K562 (cell line): ENCODE results near the gene KRT28. TPM values are rescaled to one million over a fixed set of nuclear protein-coding genes. Genes with fewer than 3 reads are reported as not detected.

Experiments
- CBX5 ChIP-seq: IDR thresholded peaks from 2 replicates; pipeline ENCODE4 v1.6.1; 2014; ENCODE audit warnings: low read depth, borderline replicate concordance
- ELF1 ChIP-seq: fragments of 200-800 bp; sonication (Bioruptor generic); IDR thresholded peaks from 2 replicates; pipeline ENCODE4 v1.6.1; 2016; ENCODE audit warnings: missing genetic modification characterization, missing compliant biosample characterization
- ELF2 ChIP-seq: fragments of 250-450 bp; sonication (Bioruptor Pico); IDR thresholded peaks from 2 replicates; pipeline ENCODE4 v1.5.0; 2021; ENCODE audit warnings: mild to moderate bottlenecking
- EP300 ChIP-seq: IDR thresholded peaks from 2 replicates; pipeline ENCODE4 v1.6.1; 2012; ENCODE audit warnings: low read length, improper control_type of control experiment
- ETV5 ChIP-seq: sonication (generic); formaldehyde crosslinking; IDR thresholded peaks from 2 replicates; pipeline ENCODE4 v1.4.0; 2020; ENCODE audit warnings: low read depth, mild to moderate bottlenecking, missing genetic modification reagents
- KHSRP ChIP-seq: fragments of 450-650 bp; IDR thresholded peaks from 2 replicates; pipeline ENCODE4 v1.6.1; 2017
- KLF16 ChIP-seq: IDR thresholded peaks from 2 replicates; pipeline ENCODE4 v1.6.1; 2016; ENCODE audit warnings: antibody characterized with exemption
- LEF1 ChIP-seq: fragments of 450-650 bp; IDR thresholded peaks from 2 replicates; pipeline ENCODE4 v1.6.1; 2016; ENCODE audit warnings: mild to moderate bottlenecking
- PRPF4 ChIP-seq: fragments of 200-400 bp; formaldehyde crosslinking; IDR thresholded peaks from one replicate; pipeline ENCODE4 v1.6.1; 2017; ENCODE audit warnings: low read length, low read depth, mild to moderate bottlenecking; ENCODE audit not compliant: insufficient read depth, poor library complexity, severe bottlenecking
- SRSF7 ChIP-seq: fragments of 200-400 bp; formaldehyde crosslinking; optimal IDR thresholded peaks from 2 replicates; pipeline ENCODE3; 2017; ENCODE audit warnings: mild to moderate bottlenecking, low read depth, low read length
- STAG1 ChIP-seq: sonication (generic); formaldehyde crosslinking; IDR thresholded peaks from 2 replicates; pipeline ENCODE4 v1.5.0; 2020; ENCODE audit warnings: missing genetic modification reagents, borderline replicate concordance
- TEAD1 ChIP-seq, 2 experiments: fragments of 450-650 bp in 1 of 2; sonication (generic) in 1 of 2; formaldehyde crosslinking; IDR thresholded peaks; 2 replicates each; pipeline versions ENCODE4 v1.4.0 to v1.8.0; 2020 to 2022; ENCODE audit warnings: mild to moderate bottlenecking in 2 of 2, missing genetic modification reagents in 1 of 2
- ZNF354B ChIP-seq: fragments of 250-450 bp; sonication (Bioruptor Pico); IDR thresholded peaks from 2 replicates; pipeline ENCODE4 v1.4.0; 2020
- ZNF431 ChIP-seq: sonication (generic); formaldehyde crosslinking; IDR thresholded peaks from 2 replicates; pipeline ENCODE4 v1.8.0; 2022; ENCODE audit warnings: mild to moderate bottlenecking, missing genetic modification reagents
- polyA plus RNA-seq, 8 experiments: library from polyadenylated mRNA; depleted of rRNA in 4 of 8; stranded (reverse) in 5 of 8; unstranded in 3 of 8; fragments of >200 nt; fragmentation: Nextera tagmentation in 2 of 8; fragmentation: Illumina TruSeq in 1 of 8; extraction: Ambion mirVana in 2 of 8; extraction: Trizol in 1 of 8; gene quantifications; 2 replicates each; pipeline versions ENCODE4 v1.2.1 to v1.2.3, GENCODE V29; 2011 to 2014; ENCODE audit warnings: inconsistent platforms in 1 of 8, missing spikeins in 1 of 8
- total RNA-seq, 7 experiments: library from RNA; depleted of rRNA in 6 of 7; stranded (reverse); fragments of >200 nt in 6 of 7; fragmentation: Illumina TruSeq in 2 of 7; extraction: Trizol in 2 of 7; gene quantifications; 2 replicates each; pipeline versions ENCODE4 v1.2.1 to v1.2.3, GENCODE V29; 2011 to 2021; ENCODE audit warnings: low replicate concordance in 1 of 7
- TF ChIP-seq, protein P1 (sequence below): fragments of 450-650 bp; IDR thresholded peaks from one replicate; pipeline ENCODE4 v1.6.1; 2018; ENCODE audit warnings: mild to moderate bottlenecking, moderate library complexity; ENCODE audit not compliant: partially characterized antibody
- TF ChIP-seq, protein P2 (sequence below): fragments of 250-450 bp; sonication (Bioruptor Pico); IDR thresholded peaks from 2 replicates; pipeline ENCODE4 v1.4.0; 2020
- TF ChIP-seq, protein P3 (sequence below), 2 experiments: IDR thresholded peaks in 1 of 2; conservative IDR thresholded peaks in 1 of 2; 2 replicates each; pipeline ENCODE4 v1.6.1; 2016; ENCODE audit warnings: low read depth in 2 of 2, mild to moderate bottlenecking in 1 of 2, missing compliant biosample characterization in 1 of 2, missing genetic modification characterization in 1 of 2, moderate library complexity in 1 of 2
- TF ChIP-seq, protein P4 (sequence below): sonication (generic); formaldehyde crosslinking; IDR thresholded peaks from 2 replicates; pipeline ENCODE4 v1.8.0; 2022; ENCODE audit warnings: missing genetic modification reagents, mild to moderate bottlenecking, borderline replicate concordance

The KRT28 gene
- total and polyA plus RNA-seq, 9 of the 15 experiments (the other 6 are each of a cell fraction or from before 2014, with no cell fraction given) = not detected

DNA sequence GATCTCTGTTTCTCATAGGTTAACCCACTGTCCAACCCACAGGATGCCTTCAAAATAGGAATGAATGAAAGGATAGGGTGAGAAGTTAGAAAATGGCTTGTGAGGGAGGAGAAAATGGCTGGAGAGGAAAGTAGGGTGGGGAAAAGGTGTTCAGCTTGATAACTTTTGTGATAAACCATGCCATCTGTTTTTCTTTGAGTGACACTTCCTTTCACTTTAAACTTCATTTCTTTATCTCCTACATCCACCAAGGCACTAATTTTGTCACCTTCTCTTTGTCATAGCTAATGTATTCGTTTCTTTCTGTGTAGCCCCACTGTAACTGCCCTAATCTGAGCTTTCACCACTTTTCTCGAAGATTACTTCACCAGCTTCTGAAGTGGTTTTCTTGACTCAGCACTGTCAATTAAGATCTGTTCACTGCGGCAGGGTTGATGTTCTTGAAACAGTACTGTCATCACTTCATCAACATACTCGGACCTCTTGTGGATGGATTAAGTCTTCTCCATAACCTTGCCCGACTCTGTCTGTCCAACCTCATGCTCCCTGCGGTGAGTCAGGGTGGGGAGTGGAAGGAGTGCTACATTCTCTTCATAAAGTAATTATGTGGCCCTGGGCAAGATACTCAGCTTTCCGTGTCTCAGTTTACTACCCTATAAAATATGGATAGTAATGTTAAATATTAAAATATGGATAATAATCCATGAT, 28.1 kb upstream of the KRT28 start (continued):
- TF ChIP-seq STAG1 (CRISPR knock-in tag) = no peak
- TF ChIP-seq PRPF4 = no peak
- no peak for TF ChIP-seq CBX5
- TF ChIP-seq ZNF354B = no peak
- no peak for TF ChIP-seq TEAD1 (CRISPR knock-in tag; IDR thresholded peaks at IDR 0.05)
- TF ChIP-seq ELF1 (tag) = no peak
- TF ChIP-seq ELF2 (CRISPR knock-in tag) = no peak
- TF ChIP-seq EP300 = peak; percentile 93
- TF ChIP-seq KLF16 = peak; percentile 90
- TF ChIP-seq, protein P1, sequence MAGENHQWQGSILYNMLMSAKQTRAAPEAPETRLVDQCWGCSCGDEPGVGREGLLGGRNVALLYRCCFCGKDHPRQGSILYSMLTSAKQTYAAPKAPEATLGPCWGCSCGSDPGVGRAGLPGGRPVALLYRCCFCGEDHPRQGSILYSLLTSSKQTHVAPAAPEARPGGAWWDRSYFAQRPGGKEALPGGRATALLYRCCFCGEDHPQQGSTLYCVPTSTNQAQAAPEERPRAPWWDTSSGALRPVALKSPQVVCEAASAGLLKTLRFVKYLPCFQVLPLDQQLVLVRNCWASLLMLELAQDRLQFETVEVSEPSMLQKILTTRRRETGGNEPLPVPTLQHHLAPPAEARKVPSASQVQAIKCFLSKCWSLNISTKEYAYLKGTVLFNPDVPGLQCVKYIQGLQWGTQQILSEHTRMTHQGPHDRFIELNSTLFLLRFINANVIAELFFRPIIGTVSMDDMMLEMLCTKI = no peak
- TF ChIP-seq LEF1 = peak; percentile 100
- no peak for TF ChIP-seq ETV5 (CRISPR knock-in tag)
- TF ChIP-seq, protein P2, sequence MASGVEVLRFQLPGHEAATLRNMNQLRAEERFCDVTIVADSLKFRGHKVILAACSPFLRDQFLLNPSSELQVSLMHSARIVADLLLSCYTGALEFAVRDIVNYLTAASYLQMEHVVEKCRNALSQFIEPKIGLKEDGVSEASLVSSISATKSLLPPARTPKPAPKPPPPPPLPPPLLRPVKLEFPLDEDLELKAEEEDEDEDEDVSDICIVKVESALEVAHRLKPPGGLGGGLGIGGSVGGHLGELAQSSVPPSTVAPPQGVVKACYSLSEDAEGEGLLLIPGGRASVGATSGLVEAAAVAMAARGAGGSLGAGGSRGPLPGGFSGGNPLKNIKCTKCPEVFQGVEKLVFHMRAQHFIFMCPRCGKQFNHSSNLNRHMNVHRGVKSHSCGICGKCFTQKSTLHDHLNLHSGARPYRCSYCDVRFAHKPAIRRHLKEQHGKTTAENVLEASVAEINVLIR (CRISPR knock-in tag) = no peak
- TF ChIP-seq, protein P3, sequence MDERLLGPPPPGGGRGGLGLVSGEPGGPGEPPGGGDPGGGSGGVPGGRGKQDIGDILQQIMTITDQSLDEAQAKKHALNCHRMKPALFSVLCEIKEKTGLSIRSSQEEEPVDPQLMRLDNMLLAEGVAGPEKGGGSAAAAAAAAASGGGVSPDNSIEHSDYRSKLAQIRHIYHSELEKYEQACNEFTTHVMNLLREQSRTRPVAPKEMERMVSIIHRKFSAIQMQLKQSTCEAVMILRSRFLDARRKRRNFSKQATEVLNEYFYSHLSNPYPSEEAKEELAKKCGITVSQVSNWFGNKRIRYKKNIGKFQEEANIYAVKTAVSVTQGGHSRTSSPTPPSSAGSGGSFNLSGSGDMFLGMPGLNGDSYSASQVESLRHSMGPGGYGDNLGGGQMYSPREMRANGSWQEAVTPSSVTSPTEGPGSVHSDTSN (CRISPR knock-in tag; IDR thresholded peaks at IDR 0.05; ENCODE audit: low read depth) = no peak
- TF ChIP-seq, protein P3 (tag; conservative IDR thresholded peaks at IDR 0.05; ENCODE audit: low read depth) = peak; percentile 99
- TF ChIP-seq KHSRP = peak; percentile 81
- no peak for TF ChIP-seq SRSF7
- TF ChIP-seq ZNF431 (CRISPR knock-in tag) = no peak
- TF ChIP-seq, protein P4, sequence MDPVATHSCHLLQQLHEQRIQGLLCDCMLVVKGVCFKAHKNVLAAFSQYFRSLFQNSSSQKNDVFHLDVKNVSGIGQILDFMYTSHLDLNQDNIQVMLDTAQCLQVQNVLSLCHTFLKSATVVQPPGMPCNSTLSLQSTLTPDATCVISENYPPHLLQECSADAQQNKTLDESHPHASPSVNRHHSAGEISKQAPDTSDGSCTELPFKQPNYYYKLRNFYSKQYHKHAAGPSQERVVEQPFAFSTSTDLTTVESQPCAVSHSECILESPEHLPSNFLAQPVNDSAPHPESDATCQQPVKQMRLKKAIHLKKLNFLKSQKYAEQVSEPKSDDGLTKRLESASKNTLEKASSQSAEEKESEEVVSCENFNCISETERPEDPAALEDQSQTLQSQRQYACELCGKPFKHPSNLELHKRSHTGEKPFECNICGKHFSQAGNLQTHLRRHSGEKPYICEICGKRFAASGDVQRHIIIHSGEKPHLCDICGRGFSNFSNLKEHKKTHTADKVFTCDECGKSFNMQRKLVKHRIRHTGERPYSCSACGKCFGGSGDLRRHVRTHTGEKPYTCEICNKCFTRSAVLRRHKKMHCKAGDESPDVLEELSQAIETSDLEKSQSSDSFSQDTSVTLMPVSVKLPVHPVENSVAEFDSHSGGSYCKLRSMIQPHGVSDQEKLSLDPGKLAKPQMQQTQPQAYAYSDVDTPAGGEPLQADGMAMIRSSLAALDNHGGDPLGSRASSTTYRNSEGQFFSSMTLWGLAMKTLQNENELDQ (CRISPR knock-in tag) = no peak
